ENCODE measurements around the gene COMMD1. TPM values are rescaled to one million over a fixed set of nuclear protein-coding genes. Genes with fewer than 3 reads are reported as not detected.

Gene COMMD1
- total RNA-seq, 5 donors from 2014 or later (not counting 1 experiment from before 2014, with no cell fraction given): 18.2 to 23.8 (median 19.6) TPM

GRCh38 chr2:62178741-62179271 lies 273.3 kb downstream of the COMMD1 start:
- Mint-ChIP-seq H3K27me3 (no peaks in the 10 kb centered on the region), H3K27ac (no peak overlapping the region), H3K9me3 (no peaks in the 10 kb centered on the region), H3K36me3 (no peaks in the 10 kb centered on the region), H3K4me3 (no peak overlapping the region), H3K4me1 (peaks cover 4 to 19% (median 6%) of the 10 kb centered on the region in 3 donors)
- Histone ChIP-seq H3K27ac (ENCODE audit: low read length) (no peak overlapping the region), H3K36me3 (ENCODE audit: control insufficient read depth in 2 of 2, extremely low read depth in 1 of 2, insufficient read depth in 1 of 2, low read length in 1 of 2) (no peaks in the 10 kb centered on the region), H3K9me3 (no peaks in the 10 kb centered on the region), H3K27me3 (replicated peaks in 1 of 2; ENCODE audit: control insufficient read depth in 2 of 2, extremely low read depth in 1 of 2, insufficient read depth in 2 of 2, low read length in 1 of 2) (no peaks in the 10 kb centered on the region), H3K4me1 (ENCODE audit: control insufficient read depth in 1 of 2, extremely low read depth in 1 of 2, insufficient read depth in 2 of 2, low read length in 2 of 2) (peaks cover 2 to 5% of the 10 kb centered on the region in 2 experiments), H3K4me3 (ENCODE audit: control insufficient read depth in 1 of 2, extremely low read depth in 1 of 2, low read length in 1 of 2) (no peak overlapping the region)
- ChIA-PET POLR2A (no interaction called here), CTCF (no interaction called here)
- no peak for ATAC-seq (replicated peaks in 1 of 4)
- WGBS (ENCODE audit: insufficient coverage): 78% methylated on average over 2 of the region's 5 CpGs
- DNase-seq: no peak

- Mint-ChIP-seq H3K4me1 (peaks cover 4 to 19% (median 6%) of the 10 kb centered on the region in 3 donors), H3K27ac (peak overlapping the region in 1 of 2 donors; percentile 30), H3K9me3 (no peaks in the 10 kb centered on the region), H3K4me3 (no peak overlapping the region), H3K27me3 (no peaks in the 10 kb centered on the region), H3K36me3 (no peaks in the 10 kb centered on the region)
- Histone ChIP-seq H3K27me3 (replicated peaks in 1 of 2; ENCODE audit: control insufficient read depth in 2 of 2, extremely low read depth in 1 of 2, insufficient read depth in 2 of 2, low read length in 1 of 2) (no peaks in the 10 kb centered on the region), H3K36me3 (ENCODE audit: control insufficient read depth in 2 of 2, extremely low read depth in 1 of 2, insufficient read depth in 1 of 2, low read length in 1 of 2) (no peaks in the 10 kb centered on the region), H3K4me3 (ENCODE audit: control insufficient read depth in 1 of 2, extremely low read depth in 1 of 2, low read length in 1 of 2) (no peak overlapping the region), H3K27ac (ENCODE audit: low read length) (no peak overlapping the region), H3K9me3 (no peaks in the 10 kb centered on the region), H3K4me1 (ENCODE audit: control insufficient read depth in 1 of 2, extremely low read depth in 1 of 2, insufficient read depth in 2 of 2, low read length in 2 of 2) (peaks cover 2 to 5% of the 10 kb centered on the region in 2 experiments)
- POLR2A ChIA-PET: no interaction called here
- WGBS (ENCODE audit: insufficient coverage): no CpG with 5 or more reads among the region's 4 CpGs
- DNase-seq (no peak), ATAC-seq (replicated peaks in 1 of 4) (no peak)
- CTCF ChIA-PET: no interaction called here
Observed at GRCh38 chr2:62180975-62181374, 275.5 kb downstream of the COMMD1 start.

DNA sequence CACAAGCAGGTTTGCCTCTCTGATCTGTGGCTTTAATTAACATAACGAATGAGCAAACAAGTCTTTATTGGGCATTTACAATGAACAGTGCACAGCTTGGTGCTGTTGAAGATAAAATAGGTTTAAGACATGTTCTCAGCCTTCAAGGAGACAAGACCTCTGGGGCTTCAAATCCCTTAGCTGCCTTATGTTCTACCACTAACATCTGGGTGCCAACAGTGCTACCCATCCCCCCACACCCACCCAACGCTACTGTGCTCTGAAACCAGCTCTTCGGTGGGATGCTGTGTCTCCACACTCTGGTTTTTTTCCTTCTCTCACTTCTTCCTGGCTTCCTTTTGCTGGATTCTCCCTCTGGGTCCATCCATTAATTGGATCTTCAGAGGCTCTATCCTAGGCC lies 276.4 kb downstream of the COMMD1 start:
- Histone ChIP-seq H3K4me3 (ENCODE audit: control insufficient read depth in 1 of 2, extremely low read depth in 1 of 2, low read length in 1 of 2) (no peak overlapping the region), H3K27me3 (replicated peaks in 1 of 2; ENCODE audit: control insufficient read depth in 2 of 2, extremely low read depth in 1 of 2, insufficient read depth in 2 of 2, low read length in 1 of 2) (no peaks in the 10 kb centered on the region), H3K36me3 (ENCODE audit: control insufficient read depth in 2 of 2, extremely low read depth in 1 of 2, insufficient read depth in 1 of 2, low read length in 1 of 2) (no peaks in the 10 kb centered on the region), H3K9me3 (no peaks in the 10 kb centered on the region), H3K4me1 (ENCODE audit: control insufficient read depth in 1 of 2, extremely low read depth in 1 of 2, insufficient read depth in 2 of 2, low read length in 2 of 2) (peaks cover 2 to 5% of the 10 kb centered on the region in 2 experiments), H3K27ac (ENCODE audit: low read length) (no peak overlapping the region)
- Mint-ChIP-seq H3K4me1 (peaks cover 4 to 19% (median 6%) of the 10 kb centered on the region in 3 donors), H3K4me3 (no peak overlapping the region), H3K27me3 (no peaks in the 10 kb centered on the region), H3K27ac (no peak overlapping the region), H3K9me3 (no peaks in the 10 kb centered on the region), H3K36me3 (no peaks in the 10 kb centered on the region)
- POLR2A ChIA-PET: interaction anchor here in 1 of 2 donors (0.5 kb wide), 1 partner anchor 21 kb away, joined by 4 read pairs; no protein-coding TSS in a partner anchor
- no peak for DNase-seq
- WGBS (ENCODE audit: insufficient coverage): 55% methylated on average over 3 of the region's 3 CpGs
- ATAC-seq (replicated peaks in 1 of 4): no peak
- CTCF ChIA-PET: no interaction called here

- Histone ChIP-seq H3K27ac (ENCODE audit: low read length) (no peak overlapping the region), H3K27me3 (replicated peaks in 1 of 2; ENCODE audit: control insufficient read depth in 2 of 2, extremely low read depth in 1 of 2, insufficient read depth in 2 of 2, low read length in 1 of 2) (peaks cover 0 to 4% of the 10 kb centered on the region in 2 experiments), H3K4me3 (ENCODE audit: control insufficient read depth in 1 of 2, extremely low read depth in 1 of 2, low read length in 1 of 2) (no peak overlapping the region), H3K9me3 (no peaks in the 10 kb centered on the region), H3K4me1 (ENCODE audit: control insufficient read depth in 1 of 2, extremely low read depth in 1 of 2, insufficient read depth in 2 of 2, low read length in 2 of 2) (peaks cover 2 to 5% of the 10 kb centered on the region in 2 experiments), H3K36me3 (ENCODE audit: control insufficient read depth in 2 of 2, extremely low read depth in 1 of 2, insufficient read depth in 1 of 2, low read length in 1 of 2) (no peaks in the 10 kb centered on the region)
- ATAC-seq (replicated peaks in 1 of 4) (no peak), DNase-seq (no peak)
- no peaks in the 10 kb centered on the region for H3K27me3 Mint-ChIP-seq
- H3K9me3 Mint-ChIP-seq: no peaks in the 10 kb centered on the region
- ChIA-PET CTCF (interaction anchor here in 1 of 2 donors (0.6 kb wide), 1 partner anchor 193 kb away, joined by 3 read pairs; no protein-coding TSS in a partner anchor), POLR2A (interaction anchor here (0.5 to 0.7 kb wide), 2 partner anchors 18 to 1643 kb away, joined by 3 read pairs; no protein-coding TSS in a partner anchor)
- no peak overlapping the region for H3K27ac Mint-ChIP-seq
- no peaks in the 10 kb centered on the region for H3K36me3 Mint-ChIP-seq
- WGBS (ENCODE audit: insufficient coverage): 50% methylated on average over 1 of the region's 3 CpGs
- H3K4me3 Mint-ChIP-seq: no peak overlapping the region
- peaks cover 4 to 19% (median 6%) of the 10 kb centered on the region in 3 donors for H3K4me1 Mint-ChIP-seq
Observed at GRCh38 chr2:62184512-62185230, 279.2 kb downstream of the COMMD1 start.

Other genes starting within 250 kb of the COMMD1 start
- gene FAM161A, start 51.6 kb upstream of the COMMD1 start, total RNA-seq: 1 to 10 TPM; 1.8 to 4.3 (median 4.0) TPM
- gene CCT4, start 17.0 kb upstream of the COMMD1 start, total RNA-seq: 100 to 1,000 TPM in 2 of 5 donors, 10 to 100 TPM in 3; 85.7 to 112 (median 95.0) TPM

Measured in T-cell (primary cell).